GM19035 (cell line): ENCODE results near the gene SLC35D3.
"Not testable (repeated sequence)": the region's sequence is repeated elsewhere in the genome, so short reads cannot be mapped to it uniquely, and the experiment has no call there.

Experiments used
- ATAC-seq: cut with Tn5 transposase; IDR thresholded peaks from one replicate; pipeline ENCODE4 v1.9.1; 2021; ENCODE audit not compliant: unreplicated experiment

The SLC35D3 gene

DNA sequence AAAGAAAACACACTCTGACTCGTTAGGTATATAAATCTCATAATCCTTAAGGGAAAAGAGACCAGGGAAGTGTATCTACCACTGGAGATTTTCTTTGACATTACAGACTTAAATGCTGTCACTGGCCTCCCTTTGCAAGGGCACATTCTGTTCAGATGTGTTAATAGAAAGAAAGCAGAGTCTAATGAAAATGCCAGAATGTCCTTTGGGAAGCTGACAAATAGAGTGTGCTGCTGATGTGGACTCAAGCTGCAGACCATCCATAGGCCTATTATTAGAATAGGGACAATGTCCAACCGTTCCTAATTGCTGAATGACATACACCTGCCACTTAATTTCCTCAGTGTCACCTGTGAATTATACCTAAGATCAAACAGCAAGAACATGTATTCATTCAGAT, 41.2 kb downstream of the SLC35D3 start:
- no peak for ATAC-seq

DNA sequence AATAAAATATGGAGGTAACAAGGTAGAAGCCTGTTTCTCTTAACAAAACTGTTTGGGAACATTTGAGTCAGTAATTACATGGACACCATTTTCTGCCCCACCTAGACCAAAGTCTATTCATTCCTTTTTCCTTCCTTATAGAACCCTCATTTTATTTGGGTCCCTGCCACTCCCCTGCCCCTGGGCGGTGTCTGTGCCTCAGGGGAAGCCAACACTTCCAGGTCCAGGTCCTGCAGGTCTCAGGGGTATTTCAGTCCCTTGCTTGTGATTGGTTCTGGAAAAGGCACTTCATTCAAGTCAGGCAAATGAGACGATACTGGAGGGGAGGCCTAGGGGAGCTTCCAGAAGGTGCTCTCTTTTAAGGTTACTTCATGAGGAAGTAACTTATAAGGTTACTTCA, 42.3 kb downstream of the SLC35D3 start:
- no peak for ATAC-seq

DNA sequence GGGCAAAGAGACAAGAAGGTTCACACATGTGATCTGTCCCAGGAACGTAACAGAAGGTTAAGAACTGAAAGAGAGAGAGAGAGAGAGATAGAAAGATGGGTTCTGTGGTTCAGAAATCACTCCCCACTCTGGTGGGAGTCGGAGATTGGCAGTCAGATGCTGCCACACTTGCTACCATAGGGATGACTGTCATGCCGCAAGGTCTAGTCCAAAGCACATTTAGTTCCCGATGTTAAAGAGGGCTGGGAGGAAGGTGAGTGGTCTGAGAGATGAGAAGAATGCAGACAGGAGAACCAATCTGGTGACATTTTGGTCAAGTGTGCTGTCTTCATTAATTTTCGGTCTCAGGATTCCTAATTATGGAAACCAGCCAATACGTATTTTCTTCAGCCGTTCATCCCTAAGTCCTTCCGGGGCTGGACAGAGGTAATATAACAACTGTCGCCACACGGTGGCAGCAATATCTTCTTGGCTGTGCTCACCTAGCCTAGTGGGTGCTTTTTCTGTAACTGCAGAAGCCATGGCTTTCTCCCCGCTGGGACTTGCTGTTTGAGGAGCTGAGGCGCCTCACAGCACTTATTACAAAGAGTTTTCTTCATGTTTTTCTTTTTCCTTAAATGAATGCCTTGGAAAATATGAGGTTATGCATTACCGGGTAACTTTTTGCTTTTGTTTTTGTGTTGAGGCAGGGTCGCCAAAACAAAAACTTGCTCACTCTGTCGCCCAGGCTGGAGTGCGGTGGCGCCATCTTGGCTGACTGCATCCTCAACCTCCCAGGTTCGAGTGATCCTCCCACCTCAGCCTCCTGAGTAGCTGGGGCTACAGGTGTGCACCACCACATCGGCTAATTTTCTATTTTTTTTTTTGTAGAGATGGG, 46.0 kb downstream of the SLC35D3 start:
- peak; percentile 87 for ATAC-seq

DNA sequence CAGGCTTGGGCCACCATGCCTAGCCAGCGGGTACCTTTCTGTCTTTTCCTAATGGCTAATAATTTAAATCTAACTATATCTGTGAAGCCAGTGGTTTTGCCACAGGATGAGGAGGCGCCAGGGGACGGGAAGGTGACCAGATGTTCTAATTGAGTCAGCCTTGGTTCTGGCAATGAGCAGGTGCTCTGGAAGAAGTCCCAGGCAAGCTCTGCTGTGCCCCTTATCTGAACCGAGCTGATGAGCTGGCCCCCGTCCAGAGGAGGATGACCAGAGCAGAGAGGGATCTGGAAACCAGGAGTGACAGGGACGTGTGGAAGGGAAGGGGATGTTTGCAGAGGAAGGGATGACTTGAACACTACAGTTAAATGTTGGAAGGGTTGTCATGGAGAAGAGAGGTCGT, 46.7 kb downstream of the SLC35D3 start:
- ATAC-seq, result no peak

DNA sequence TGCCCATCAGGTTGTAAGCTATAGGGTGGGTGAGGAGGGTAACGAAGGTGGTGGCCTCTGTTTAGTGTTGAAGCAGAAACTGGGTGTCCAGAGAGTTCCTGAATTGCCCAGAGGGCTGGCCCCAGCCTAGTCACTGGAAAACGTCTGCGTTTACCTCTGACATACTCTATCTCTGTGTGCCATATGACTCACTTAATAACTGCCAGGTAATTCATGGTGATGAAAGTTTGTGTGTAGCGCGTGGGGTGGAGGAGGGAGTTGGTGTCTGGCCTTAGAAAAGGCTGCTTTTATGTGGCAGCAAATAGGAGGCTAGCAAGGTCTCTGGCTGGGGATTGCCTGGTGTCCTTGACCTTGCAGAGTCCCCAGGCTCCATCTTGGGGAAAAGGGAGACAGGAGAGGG, 47.3 kb downstream of the SLC35D3 start:
- ATAC-seq, result no peak

DNA sequence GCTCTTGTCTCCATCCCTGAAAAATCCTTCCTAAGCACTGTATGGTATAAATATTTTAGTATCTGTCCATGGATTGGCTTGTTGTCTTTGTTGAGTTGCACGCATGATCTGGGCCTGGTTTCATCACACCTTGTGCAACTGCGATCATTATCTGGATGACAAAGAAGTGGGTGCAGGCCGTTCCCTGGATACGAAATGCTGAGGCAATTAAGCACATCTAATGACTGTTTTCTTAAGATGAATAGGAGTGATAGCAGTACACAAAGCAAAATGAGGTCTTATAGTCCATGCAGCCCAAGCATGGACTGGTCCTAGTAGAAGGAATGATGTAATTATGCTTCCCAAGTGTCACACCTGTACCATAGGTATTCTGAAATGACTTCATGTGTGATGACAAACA, 47.8 kb downstream of the SLC35D3 start:
- ATAC-seq, result no peak

DNA sequence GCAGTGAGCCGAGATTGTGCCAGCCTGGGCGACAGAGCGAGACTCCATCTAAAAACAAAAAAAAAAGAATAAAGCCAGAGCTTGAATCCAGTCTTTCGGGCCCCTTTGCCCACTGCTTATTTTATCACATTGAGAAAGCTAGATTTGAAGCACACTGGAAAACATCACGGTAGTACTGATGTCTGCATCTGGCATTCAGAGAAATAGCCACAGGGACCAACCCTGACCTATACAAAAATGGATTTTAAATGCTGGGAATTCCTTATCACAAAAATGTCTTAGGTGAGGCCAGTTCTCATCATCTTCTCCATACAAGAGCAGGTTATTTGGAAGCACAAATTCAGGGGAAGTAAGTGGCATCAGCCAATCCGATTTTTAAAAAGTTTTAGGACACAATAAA, 49.5 kb downstream of the SLC35D3 start:
- ATAC-seq, result no peak

DNA sequence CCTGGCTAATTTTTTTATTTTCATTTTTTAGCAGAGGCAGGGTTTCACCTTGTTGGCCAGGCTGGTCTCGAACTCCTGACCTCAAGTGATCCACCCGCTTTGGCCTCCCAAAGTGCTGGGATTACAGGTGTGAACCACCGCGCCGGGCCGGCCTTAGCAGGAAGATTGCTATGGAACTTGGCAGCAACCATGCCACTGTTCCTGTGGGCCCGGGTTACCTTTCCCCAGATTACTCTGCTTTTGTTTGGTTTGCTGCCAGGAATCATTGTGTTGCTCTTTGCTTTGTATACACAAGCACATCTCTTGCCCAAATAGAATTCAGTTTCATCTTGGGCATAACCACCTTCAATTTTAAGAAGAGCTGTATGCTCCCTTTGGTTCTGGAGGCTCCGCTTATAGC, 51.7 kb downstream of the SLC35D3 start:
- not testable (repeated sequence) for ATAC-seq
